GM19099 (cell line): Measurements from ENCODE around the gene TPRG1L.
A peak's percentile ranks its signal among the peaks of the same experiment; 100 is the strongest.

ENCODE experiments used
- POLR2A ChIP-seq: IDR thresholded peaks from 3 replicates; pipeline ENCODE4 v1.6.1; 2011; ENCODE audit warnings: low read depth; ENCODE audit not compliant: insufficient read length; ENCODE audit errors: extremely low read depth

The TPRG1L gene

DNA sequence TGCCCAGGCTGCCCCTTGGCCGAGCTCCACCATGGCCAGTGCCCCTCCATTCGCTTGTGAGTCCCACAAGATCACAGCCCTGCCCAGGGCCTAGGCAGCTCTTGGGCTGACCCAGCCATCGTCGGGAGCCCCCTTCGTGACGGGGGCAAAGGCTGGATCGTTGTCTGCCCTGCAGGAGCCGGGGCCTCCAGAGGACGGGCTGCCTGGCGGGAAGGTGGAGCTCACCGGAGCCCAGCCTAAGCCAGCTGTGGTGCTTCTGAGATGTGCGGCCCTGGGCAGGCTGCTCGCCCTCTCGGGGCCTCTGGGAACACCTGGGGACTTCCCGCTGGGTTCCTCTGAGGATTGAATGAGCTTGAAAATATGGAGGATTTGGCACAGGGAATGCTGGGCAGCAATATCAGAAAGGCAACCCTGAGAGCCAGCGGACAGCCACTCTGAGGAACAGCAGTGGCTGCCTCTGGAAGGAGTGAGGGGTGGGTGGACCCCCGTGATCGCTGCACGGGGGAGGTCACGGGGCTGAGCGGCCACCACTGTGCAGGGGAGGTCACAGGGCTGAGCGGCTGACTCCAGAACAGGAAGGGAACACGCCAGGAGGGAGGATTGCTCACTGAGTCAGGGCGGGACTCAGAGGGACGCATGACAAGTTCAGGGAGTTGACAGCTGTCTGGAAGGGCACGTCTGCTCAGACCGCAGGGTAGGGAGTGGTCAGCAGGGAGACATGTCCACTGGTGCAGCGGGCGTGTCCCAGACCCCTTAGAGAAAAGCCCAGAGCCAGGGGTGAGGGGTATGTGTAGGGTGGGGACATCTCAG, 46.8 kb downstream of the TPRG1L start:
- no peak for TF ChIP-seq POLR2A

DNA sequence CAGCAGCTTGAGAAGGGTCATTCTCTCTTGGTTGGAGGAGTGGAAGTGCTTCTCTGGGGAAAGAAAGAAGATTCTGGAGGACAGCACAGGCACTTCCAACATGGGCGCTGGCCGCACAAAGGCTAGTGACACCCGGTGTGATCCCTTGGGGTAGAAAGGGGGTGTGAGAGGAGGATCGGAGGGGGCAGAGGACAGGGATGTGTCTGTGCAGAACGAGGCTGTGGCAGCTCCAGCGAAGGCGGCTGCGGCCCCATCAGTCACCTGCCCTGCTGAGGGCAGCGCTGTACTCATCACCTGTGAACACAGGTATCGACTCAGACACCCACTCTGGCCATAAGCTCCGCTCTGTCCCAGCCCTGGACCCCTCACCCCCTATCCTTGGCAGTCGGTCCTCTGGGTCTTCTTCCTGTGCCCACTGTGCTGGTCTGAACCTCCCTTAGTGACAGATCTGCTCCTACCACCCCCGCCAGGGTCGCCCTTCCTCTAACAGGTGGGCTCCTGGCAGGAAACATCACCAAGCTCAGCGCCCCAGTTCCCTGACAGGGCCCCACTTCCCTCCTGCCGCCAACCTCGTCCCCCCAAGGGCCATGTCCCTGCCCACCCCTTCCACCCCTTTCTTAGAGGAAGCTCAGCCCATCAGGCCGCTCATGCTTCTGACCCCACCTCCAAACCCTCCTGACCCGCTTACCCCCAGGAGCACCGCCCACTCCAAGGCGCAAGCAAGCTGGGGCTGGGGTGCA, 47.6 kb downstream of the TPRG1L start:
- no peak for TF ChIP-seq POLR2A

DNA sequence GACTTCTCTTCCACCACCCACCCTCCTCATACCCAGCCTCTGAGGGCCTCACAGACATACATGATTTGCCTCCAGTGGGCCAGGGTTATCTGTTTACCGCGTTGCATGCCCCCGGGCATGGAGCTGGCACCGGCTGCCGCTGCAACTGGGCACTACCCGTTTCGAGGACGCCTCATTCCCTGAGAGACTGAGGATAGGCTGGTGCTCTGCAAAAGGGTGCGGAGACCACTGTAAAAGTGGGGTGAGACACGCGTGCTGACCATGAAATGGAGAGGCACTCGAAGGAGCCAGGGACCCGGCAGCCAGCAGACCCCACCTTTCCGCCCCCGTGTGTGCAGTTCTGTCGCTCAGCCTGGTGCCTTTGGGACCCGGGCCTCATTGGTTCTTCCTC, 48.2 kb downstream of the TPRG1L start:
- TF ChIP-seq POLR2A, result no peak

DNA sequence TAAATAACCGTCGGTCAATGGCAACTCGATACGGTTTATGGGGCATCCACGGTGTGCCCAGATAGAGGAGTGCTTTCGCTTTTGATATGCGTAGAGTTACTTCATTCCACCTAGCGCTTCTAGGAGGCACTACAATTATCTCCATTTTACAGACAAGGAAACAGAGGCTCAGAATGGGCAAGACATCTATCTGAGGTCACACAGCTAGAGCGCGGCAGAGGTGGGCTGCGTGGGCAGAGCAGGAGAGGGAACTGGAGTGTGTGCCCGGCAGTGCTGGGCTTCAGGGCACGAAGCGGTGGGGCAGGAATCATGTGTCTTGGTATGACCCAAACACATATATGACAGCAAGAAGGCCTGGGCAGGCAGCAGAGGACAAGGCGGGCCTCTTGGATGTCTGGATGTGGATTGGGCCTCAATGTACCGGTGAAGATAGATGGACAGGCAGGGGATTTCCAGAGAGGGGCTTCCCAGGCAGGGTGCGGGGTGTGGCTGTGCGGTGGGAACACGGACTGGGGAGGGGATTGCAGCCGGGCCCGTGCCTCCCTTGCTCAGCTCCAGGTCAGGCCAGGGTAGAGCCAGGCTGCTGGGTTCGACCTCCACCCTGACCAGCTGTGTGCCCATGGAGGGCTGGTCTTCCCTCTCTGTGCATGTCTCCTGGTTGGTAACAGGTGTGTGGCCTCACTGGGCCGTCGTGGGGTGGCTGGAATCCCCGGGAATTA, 48.7 kb downstream of the TPRG1L start:
- peak; percentile 30 for TF ChIP-seq POLR2A

DNA sequence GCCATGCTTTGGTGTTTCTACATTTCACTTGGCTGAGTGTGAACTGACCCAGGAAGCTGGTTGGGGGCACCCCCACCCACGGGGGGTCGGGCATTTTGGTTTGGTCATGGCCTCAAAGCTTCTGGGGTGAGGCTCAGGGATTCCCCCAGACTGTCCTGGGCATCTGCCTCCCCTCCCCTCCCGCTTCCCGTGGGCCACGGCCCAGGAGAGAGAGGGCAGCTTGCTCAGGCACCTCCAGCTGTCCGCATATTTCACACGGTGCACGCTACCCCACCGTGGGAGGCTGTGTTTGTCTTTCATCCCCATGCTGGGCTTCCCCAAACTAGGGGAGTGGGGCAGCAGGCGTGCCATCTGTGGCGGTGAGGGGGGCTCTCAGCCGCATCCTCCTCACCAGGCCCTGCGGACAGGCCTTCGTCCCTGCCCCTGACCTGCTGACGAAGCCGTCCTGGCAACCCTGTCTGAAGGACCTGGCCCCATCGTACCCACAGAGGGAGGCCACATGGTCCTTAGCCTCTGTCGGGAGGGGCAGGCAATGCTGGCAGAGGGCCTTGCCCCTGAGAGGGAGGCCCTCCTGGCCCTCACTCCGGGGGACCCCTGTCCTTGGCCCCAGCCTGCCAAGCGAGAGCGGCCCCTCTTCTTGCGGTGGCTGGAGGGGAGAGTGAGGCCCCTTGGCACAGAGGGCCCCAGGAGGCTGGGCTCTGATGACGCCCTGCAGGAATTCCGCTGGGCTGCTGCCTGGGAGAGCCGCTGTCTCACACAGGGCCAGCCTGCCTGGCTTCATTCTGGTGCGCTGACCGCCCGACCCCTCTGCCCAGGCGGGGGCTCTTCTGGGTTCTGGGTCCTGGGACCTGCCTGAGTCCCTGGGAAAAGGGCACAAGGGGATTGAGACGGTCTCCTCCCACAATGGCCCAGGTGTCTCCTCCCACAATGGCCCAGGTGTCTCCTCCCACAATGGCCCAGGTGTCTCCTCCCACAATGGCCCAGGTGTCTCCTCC, 49.6 kb downstream of the TPRG1L start:
- TF ChIP-seq POLR2A, result no peak

DNA sequence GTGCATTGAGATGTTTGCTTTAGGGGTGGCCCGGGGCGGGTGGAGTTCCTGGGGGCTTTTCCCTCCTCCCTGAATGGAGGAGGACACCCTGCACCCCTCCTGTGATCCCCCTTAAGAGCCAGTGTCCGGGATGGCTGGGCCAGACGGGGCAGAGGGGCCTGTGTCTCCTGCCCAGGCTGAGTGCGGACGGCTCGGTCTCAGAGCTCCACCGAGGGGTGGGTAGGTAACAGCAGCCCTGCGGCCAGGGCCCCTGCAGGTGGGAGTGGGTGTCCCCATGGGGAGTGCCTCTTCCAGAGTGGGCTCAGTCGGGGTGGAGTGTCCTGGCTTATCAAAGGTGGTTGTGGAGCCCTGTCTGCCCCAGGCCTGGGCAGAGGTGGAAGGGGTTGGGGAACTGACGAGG, 50.6 kb downstream of the TPRG1L start:
- TF ChIP-seq POLR2A, result no peak

DNA sequence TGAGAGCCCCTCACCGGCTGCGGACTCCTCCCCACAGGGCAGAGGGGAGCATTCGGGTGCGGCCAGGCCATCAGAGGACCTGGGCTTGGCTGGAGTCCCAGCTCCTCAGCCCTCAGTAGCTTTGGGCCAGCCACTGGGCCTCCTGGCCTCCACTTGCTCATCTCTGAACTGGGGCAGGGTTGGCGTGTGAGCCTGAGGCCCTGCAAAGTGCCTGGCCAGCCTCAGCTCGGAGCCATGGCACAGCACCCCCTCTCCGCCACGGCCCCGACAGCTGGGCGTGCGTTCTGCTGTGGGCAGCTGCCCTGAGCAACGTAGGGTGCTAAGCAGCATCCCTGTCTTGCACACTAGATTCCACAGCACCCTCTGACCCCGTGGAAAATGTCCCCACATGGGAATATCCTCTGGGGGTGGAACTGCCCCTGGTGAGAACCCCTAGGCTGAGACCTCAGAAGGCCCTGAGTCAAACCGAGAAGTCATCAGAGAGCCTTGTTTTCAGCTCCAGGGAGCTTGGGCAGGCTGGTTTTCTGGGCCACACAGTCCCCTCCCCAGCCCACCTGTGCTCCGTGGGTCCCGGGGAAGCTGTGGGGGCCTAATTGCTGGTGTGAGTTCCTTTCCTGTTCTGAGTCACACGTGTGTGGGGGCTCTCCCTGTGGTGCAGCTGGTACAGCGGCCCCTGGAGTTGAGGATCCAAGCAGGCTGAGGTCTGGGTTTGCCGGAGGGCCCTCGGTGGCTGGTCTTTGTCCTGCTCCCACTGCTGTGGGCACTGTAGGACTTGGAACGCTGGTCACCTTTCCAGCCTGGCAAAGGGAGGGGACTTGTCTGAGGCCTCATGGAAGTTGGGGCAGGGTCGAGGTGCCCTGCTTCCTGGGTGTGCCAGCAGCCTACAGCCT, 52.0 kb downstream of the TPRG1L start:
- no peak for TF ChIP-seq POLR2A

DNA sequence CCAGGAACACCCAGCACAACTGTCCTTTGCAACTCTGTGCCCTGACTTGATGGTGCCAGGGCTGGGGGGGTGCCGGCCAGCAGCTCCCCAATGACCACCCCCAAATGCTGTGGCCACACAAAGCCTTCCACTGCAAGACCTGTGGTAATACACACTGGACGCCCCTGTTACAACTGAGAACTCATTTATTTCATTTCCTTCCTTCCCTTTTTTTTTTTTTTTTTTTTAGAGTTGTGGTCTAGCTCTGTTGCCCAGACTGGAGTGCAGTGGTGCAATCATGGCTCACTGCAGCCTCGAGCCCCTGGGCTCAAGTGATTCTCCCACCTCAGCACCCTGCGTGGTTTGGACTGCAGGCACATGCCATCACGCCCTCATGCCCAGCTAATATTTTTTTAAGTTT, 52.7 kb downstream of the TPRG1L start:
- no peak for TF ChIP-seq POLR2A

DNA sequence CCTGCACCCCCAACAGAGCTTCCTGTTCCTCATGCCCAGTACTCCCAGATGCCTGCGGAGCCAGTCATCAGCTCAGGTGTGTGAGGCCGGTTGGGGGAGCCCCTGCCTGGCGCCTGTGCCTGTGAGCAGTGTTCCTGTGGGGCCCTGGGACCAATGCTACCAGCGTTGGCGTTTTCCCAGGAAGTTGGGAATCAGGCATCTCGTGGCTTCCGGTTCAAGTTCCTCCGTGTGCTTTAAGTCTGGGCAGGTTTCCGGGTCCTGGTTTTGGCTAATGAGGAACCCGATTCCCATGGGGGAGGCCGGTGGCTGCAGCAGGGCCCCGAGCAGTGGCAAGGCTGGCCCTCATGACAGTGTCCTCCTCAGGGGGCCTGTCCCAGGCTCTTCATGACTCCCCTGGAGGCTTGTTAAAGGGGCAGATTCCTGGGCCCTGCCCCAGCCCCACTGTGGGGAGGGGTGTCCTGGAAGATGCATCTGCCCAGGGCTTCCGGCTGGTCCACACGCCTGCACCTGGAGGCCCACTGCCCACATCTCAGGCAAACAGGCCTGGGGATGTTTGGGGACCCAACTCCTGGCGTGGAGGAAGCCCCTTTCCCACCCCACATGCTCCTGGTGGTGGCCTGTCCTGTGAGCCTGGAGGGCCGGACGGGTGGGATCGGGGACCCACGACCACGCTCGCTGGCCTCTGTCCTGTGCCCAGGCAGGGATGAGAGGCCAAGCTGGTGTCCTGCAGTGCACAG, 53.7 kb downstream of the TPRG1L start:
- no peak for TF ChIP-seq POLR2A

DNA sequence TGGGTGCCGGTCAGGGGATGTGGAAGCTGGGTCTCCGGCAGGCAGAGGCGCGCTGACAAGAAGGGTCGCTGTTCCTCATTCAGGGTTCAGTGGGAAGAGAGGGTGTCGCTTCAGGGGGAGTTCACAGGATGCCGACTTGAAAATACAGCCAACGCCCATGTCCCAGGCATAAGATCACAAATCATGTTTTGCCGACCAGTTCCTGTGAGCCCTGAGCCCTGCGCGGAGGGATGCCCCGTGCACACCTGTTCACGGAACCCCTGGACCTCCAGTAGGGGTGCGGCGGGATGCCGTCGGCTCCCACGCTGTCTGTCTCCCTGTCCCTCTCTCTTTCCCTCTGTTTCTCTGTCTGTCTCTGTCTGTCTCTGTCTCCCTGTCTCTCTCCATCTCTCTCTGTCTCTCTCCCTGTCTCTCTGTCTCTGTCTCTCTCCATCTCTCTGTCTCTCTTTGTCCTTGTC, 54.3 kb downstream of the TPRG1L start:
- TF ChIP-seq POLR2A, result no peak
